Neural progenitor cell (in vitro differentiated cells): Measurements from ENCODE around the gene CFAP44.

Experiments
- EZH2 ChIP-seq: fragments of 200-600 bp; sonication (generic); IDR thresholded peaks from 2 replicates; pipeline ENCODE4 v1.6.1; 2017; ENCODE audit warnings: antibody characterized with exemption, mild to moderate bottlenecking, moderate library complexity
- EZH2phosphoT487 ChIP-seq: fragments of 200-600 bp; sonication (generic); IDR thresholded peaks from 2 replicates; pipeline ENCODE4 v1.6.1; 2017; ENCODE audit warnings: antibody characterized with exemption
- TF ChIP-seq, protein P1 (sequence below): fragments of 200-600 bp; sonication (generic); IDR thresholded peaks from 2 replicates; pipeline ENCODE4 v1.5.1; 2017; ENCODE audit warnings: antibody characterized with exemption, mild to moderate bottlenecking

DNA sequence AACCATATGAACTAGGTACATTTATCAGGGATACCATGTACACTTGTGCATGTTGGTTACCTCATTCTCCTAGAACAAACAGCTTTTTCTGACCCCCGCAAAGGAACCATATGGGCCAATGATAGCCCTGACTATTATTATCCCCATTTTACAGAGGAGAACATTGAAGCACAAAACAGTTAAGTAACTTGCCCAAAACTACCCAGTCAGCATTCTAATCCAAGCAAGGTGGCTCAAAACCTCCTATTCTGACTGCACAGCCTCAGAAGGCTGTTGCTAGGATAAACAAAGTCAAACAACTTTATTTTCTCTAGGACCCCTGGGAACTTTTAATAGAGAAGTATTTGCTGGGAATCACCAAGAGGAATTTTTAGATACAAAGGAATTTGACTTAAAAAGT is 36.7 kb downstream of the CFAP44 start:
- TF ChIP-seq, protein P1, sequence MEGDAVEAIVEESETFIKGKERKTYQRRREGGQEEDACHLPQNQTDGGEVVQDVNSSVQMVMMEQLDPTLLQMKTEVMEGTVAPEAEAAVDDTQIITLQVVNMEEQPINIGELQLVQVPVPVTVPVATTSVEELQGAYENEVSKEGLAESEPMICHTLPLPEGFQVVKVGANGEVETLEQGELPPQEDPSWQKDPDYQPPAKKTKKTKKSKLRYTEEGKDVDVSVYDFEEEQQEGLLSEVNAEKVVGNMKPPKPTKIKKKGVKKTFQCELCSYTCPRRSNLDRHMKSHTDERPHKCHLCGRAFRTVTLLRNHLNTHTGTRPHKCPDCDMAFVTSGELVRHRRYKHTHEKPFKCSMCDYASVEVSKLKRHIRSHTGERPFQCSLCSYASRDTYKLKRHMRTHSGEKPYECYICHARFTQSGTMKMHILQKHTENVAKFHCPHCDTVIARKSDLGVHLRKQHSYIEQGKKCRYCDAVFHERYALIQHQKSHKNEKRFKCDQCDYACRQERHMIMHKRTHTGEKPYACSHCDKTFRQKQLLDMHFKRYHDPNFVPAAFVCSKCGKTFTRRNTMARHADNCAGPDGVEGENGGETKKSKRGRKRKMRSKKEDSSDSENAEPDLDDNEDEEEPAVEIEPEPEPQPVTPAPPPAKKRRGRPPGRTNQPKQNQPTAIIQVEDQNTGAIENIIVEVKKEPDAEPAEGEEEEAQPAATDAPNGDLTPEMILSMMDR: no peak
- TF ChIP-seq EZH2phosphoT487 (no peak), EZH2 (no peak)
